ENCODE results near the gene TIGD3.

The TIGD3 gene

GRCh38 chr11:65398362-65398910 is 43.9 kb downstream of the TIGD3 start:
- TF ChIP-seq TAF1 (IDR thresholded peaks at IDR 0.05; ENCODE audit: borderline replicate concordance, insufficient read depth, low read length) (no peak), REST (IDR thresholded peaks at IDR 0.05; ENCODE audit: insufficient read depth in 1 of 2, low read depth in 2 of 2, low read length in 2 of 2) (no peak), FOXP2 (optimal IDR thresholded peaks at IDR 0.05; ENCODE audit: borderline replicate concordance, extremely low read depth, extremely low read length, insufficient read depth) (no peak)

GRCh38 chr11:65399249-65399648 is 44.7 kb downstream of the TIGD3 start:
- TF ChIP-seq POLR2AphosphoS5 (IDR thresholded peaks at IDR 0.05; ENCODE audit: low read depth, low read length) = no peak
- TF ChIP-seq FOXP2 (optimal IDR thresholded peaks at IDR 0.05; ENCODE audit: borderline replicate concordance, extremely low read depth, extremely low read length, insufficient read depth) = no peak
- TF ChIP-seq SIN3A (IDR thresholded peaks at IDR 0.05; ENCODE audit: borderline replicate concordance, insufficient read depth, low read length) = no peak
- no peak for TF ChIP-seq REST (IDR thresholded peaks at IDR 0.05; ENCODE audit: insufficient read depth in 1 of 2, low read depth in 2 of 2, low read length in 2 of 2)
- no peak for TF ChIP-seq TAF1 (IDR thresholded peaks at IDR 0.05; ENCODE audit: borderline replicate concordance, insufficient read depth, low read length)

GRCh38 chr11:65399845-65400244 is 45.3 kb downstream of the TIGD3 start:
- TF ChIP-seq SIN3A (IDR thresholded peaks at IDR 0.05; ENCODE audit: borderline replicate concordance, insufficient read depth, low read length) (no peak), TAF1 (IDR thresholded peaks at IDR 0.05; ENCODE audit: borderline replicate concordance, insufficient read depth, low read length) (no peak), REST (IDR thresholded peaks at IDR 0.05; ENCODE audit: insufficient read depth in 1 of 2, low read depth in 2 of 2, low read length in 2 of 2) (no peak)

- TF ChIP-seq TAF1 (IDR thresholded peaks at IDR 0.05; ENCODE audit: borderline replicate concordance, insufficient read depth, low read length) (no peak), POLR2AphosphoS5 (IDR thresholded peaks at IDR 0.05; ENCODE audit: low read depth, low read length) (no peak; the same call in 1 of the 2 replicates), FOXP2 (optimal IDR thresholded peaks at IDR 0.05; ENCODE audit: borderline replicate concordance, extremely low read depth, extremely low read length, insufficient read depth) (no peak), REST (IDR thresholded peaks at IDR 0.05; ENCODE audit: insufficient read depth in 1 of 2, low read depth in 2 of 2, low read length in 2 of 2) (no peak), SIN3A (IDR thresholded peaks at IDR 0.05; ENCODE audit: borderline replicate concordance, insufficient read depth, low read length) (no peak)
Observed at GRCh38 chr11:65400307-65401072, 45.9 kb downstream of the TIGD3 start.

Measured in PFSK-1 (cell line).